DND-41 (cell line): Measurements from ENCODE around the gene TBC1D22A.

Experiments
- EZH2 ChIP-seq: IDR thresholded peaks from 3 replicates; pipeline ENCODE4 v1.6.1; 2012; ENCODE audit warnings: borderline replicate concordance, low read depth, mild to moderate bottlenecking, moderate library complexity, low read length, inconsistent platforms; ENCODE audit not compliant: severe bottlenecking
- TF ChIP-seq, protein P1 (sequence below): IDR thresholded peaks from 2 replicates; pipeline ENCODE4 v1.5.1; 2012; ENCODE audit warnings: borderline replicate concordance, low read length, moderate library complexity, mild to moderate bottlenecking; ENCODE audit not compliant: poor library complexity, severe bottlenecking; ENCODE audit errors: extremely low read depth

DNA sequence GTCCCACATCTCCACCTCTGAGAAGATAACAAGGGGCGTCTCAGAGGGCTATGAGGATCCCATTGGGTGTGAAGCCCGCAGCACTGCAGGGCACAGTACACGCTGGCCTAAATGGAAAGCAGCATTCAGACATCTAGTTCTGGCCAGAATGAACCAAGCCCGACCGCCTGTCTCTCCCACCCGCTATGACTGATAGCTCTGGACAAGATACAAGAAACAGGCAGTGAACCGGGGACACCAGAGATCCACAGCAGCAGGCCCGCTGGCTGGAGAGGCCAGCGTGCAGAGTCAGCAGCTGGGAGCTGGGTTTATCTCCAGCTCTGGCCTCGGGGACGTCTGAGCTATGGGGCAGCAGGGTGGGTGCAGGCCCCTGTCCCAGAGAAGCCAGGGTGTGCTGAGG is 34.0 kb upstream of the TBC1D22A start:
- TF ChIP-seq, protein P1, sequence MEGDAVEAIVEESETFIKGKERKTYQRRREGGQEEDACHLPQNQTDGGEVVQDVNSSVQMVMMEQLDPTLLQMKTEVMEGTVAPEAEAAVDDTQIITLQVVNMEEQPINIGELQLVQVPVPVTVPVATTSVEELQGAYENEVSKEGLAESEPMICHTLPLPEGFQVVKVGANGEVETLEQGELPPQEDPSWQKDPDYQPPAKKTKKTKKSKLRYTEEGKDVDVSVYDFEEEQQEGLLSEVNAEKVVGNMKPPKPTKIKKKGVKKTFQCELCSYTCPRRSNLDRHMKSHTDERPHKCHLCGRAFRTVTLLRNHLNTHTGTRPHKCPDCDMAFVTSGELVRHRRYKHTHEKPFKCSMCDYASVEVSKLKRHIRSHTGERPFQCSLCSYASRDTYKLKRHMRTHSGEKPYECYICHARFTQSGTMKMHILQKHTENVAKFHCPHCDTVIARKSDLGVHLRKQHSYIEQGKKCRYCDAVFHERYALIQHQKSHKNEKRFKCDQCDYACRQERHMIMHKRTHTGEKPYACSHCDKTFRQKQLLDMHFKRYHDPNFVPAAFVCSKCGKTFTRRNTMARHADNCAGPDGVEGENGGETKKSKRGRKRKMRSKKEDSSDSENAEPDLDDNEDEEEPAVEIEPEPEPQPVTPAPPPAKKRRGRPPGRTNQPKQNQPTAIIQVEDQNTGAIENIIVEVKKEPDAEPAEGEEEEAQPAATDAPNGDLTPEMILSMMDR = no peak
- no peak for TF ChIP-seq EZH2
